Stimulated activated CD8-positive, alpha-beta memory T cell treated with anti-CD3 and anti-CD28 coated beads, Interleukin-15, amount 100 ng/mL, for 48 hours (primary cell): ENCODE data around the gene PCNX3.
A peak's percentile ranks its signal among the peaks of the same experiment; 100 is the strongest.

Experiments used
- DNase-seq, 2 donors: peaks; one replicate each; pipeline ENCODE4 v3.0.0-alpha.2; 2020; ENCODE audit warnings: low read depth in 2 of 2

PCNX3 gene

DNA sequence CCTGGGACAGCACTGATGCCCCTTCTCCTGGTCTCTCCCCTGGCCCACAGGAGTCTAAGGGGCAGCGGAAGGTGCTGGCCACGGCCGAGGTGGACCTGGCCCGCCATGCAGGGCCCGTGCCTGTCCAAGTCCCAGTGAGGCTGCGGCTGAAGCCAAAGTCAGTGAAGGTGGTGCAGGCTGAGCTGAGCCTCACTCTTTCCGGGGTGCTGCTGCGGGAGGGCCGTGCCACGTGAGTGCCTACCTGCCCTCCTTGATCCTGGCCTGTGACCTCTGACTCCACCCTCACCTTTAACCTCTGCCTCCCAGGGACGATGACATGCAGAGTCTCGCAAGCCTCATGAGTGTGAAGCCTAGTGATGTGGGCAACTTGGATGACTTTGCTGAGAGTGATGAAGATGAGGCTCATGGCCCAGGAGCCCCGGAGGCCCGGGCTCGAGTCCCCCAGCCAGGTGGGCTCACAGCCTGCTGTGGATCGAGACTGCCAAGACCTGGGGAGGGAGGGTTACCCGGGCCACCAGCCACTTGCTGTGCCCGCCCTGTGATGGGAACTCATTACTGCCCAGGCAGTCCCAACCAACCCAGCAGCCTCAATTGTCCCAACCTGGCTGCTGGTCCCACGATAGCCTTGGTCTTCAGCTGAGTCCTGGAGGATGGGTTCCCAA is 35.4 kb upstream of the PCNX3 start:
- no peak for DNase-seq

DNA sequence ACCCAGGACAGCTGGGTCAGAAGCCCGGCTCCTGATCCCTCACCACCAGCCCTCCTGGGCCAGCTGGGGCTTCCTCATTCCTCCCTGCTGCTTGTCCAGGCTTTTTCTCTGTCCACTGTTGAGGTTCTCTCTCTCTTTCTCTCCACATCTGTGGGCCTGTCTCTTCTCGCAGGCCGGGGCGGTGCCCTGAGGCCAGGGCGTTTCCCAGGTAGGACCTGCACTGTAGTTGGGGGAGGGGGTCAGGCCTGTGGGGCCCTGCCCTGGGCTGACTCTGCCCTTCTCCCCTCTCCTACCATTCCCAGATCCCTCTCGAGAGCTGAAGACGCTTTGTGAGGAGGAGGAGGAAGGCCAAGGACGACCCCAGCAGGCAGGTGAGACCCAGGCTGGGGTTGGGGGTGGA is 34.8 kb upstream of the PCNX3 start:
- no peak for DNase-seq

DNA sequence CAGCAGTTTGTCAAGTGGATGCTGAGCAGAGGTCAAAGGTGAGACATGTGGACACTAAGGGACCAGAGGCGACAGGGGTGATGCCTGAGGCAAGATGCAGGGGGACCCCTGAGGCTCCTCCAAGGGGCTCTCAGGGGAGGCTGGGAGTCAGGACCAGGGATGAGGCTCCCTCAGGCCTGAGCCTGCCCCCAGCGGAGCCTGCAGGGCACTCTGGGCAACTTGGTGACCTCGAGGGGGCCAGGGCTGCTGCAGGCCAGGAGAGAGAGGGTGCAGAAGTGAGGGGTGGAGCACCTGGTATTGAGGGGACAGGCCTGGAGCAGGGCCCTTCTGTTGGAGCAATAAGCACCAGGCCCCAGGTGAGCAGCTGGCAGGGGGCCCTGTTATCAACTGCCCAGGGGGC is 33.6 kb upstream of the PCNX3 start:
- no peak for DNase-seq

DNA sequence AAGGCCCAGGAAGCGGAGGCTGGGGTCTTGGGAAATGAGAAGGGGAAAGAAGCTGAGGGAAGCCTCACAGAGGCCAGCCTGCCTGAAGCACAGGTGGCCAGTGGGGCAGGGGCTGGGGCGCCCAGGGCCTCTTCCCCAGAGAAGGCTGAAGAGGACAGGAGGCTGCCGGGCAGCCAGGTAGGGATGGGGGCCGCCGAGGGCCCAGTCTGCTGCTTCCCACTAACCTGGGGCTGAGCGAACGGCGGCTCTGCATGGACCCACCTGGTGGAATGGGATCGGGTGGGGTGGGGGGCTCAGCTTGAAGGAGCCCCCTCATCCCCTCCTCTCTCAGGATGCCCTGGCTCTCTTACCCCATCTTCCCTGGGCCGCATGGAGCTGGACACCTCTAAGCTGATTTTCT is 32.0 kb upstream of the PCNX3 start:
- DNase-seq: no peak

DNA sequence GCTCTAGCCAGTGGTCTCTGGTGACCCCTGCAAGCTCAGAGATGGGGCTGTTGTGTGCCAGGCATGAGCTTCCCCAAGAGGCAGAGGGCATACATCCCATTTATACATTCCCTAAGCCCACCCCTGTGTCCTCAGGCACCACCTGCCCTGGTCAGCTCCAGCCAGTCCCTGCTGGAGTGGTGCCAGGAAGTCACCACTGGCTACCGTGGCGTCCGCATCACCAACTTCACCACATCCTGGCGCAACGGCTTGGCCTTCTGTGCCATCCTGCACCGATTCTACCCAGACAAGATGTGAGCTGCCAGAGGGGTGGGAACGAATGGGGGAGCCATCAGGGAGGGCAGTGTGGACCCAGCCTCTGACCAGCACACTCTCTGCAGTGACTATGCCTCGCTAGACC is 31.5 kb upstream of the PCNX3 start:
- DNase-seq: no peak

DNA sequence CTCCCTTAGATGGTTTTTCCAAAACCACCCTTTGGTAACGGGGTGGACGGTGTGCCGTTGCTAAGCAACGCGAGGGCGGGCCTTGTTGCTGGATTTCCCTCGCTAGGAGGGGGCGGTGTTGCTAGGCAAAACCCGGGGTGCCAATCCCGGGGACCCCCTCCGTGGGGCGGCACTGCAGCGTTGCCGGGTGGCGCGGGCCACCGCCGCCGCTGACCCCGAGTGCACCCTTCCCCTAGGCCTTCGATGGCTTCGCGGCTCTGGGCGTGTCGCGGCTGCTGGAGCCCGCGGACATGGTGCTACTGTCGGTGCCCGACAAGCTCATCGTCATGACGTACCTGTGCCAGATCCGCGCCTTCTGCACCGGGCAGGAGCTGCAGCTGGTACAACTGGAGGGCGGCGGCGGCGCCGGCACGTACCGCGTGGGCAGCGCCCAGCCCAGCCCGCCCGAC is 30.8 kb upstream of the PCNX3 start:
- DNase-seq: no peak

DNA sequence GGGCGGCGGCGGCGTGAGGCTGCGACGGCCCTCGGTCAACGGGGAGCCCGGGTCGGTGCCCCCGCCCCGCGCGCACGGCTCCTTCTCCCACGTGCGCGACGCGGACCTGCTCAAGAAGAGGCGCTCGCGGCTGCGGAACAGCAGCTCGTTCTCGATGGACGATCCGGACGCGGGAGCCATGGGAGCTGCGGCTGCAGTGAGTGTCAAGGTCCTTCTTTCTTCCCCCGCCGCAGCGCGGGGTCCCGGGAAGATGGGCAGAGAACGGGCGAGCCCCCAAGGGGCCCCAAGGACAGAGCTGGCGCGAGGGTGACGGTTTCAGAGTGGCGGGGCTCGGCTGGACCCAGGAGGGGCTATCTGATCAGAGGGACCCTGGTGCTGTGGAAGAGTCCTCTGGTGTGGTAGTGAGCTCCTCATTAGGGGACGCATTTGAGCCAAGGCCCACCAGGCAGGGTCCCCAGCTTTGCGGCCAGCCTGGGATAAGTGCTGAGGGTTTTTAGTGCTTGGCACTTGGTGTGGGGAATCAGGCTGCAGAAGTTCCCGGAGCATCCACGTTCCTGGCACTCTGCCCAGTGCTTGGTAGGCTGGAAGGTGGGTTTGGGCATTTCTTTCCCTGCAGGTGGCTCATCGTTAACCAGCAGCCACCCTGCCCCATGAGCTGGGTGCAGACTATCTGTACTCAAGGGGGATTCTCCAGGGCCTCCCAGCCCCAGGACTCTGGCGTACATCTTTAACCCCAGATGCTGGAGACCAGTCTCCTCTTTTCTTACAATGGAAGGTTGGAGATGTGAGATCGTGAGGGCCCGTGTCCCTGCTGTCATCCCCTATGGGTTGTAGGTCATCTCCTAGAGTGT is 30.0 kb upstream of the PCNX3 start:
- DNase-seq: no peak

DNA sequence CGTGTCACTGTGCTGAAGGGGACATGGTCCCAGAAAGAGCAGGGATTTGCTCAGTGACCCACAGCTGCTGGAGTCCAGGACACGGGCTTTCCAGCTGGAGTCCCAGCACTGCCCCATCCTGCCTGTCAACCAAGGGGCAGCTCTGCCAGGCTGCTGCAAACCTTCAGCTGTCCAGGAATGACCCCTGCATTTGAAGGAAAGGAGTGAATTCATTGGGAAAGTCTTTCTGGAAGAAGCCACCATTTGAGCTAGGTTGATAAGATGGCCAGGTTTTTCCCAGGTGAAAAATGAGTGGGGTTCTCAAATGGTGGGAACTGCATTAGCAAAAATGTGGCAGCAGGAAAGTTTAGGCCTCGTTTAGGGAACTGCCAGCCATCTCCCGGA is 29.3 kb upstream of the PCNX3 start:
- no peak for DNase-seq

DNA sequence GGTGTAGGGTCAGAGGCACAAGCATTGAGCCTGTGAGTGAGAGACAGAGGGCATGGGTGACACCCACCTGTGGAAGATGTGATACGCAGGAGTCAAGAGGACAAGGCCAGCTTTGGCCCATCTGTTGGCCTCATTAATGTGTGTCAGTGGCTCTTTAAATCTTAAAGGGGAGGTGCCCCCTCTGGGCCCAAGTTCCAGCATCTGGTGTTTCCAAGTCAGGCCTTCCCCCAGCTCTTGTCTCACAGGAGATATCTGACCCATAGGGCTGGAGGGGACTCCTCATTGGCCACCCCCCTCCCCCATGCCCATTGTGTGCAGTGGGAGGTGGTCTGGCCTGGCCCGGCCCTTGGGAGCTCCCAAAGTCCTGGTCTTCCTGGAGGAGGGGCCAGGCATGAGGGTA is 28.9 kb upstream of the PCNX3 start:
- no peak for DNase-seq

DNA sequence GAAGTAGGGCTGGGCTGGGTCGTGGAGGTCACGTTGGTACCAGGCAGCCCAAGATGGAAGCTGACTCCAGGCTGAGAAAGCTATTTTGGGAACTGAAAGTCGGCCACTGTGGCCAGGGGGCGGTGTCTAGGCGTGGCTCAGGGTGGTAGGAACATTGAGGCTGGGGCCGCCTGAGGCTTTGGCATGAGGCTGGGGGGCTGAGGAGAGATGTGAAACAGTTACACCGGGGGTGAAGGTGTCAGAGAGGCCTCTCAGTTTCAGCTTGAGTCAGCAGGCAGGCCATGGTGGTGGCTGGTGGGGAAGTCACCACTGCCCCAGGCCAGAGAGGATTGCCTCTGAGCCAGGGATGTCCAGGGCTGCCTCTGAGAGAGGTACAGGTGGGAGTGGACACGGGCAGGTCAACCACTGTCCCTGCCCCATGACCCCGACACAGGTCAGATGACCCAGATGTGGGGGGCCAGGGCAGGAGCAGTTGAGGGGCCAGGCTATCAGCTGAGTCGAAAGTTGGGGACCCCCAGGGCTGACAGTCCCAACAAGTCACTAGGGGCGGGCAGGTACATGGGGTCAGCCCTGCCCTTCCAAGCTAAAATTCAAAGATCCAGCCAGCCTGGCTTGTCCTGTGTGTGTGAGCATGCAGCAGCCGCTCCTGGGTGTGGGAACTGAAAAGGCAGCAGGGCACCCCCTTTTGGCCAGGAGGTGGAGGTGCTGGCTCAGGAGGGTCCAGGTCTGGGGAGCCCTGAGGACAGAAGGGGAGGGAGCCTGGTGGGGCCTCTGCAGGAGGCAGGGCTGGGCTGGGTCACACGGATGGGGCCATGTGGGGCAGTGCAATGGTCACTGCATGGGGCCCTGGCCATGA is 27.1 kb upstream of the PCNX3 start:
- peak; percentile 77 to 82 for DNase-seq

DNA sequence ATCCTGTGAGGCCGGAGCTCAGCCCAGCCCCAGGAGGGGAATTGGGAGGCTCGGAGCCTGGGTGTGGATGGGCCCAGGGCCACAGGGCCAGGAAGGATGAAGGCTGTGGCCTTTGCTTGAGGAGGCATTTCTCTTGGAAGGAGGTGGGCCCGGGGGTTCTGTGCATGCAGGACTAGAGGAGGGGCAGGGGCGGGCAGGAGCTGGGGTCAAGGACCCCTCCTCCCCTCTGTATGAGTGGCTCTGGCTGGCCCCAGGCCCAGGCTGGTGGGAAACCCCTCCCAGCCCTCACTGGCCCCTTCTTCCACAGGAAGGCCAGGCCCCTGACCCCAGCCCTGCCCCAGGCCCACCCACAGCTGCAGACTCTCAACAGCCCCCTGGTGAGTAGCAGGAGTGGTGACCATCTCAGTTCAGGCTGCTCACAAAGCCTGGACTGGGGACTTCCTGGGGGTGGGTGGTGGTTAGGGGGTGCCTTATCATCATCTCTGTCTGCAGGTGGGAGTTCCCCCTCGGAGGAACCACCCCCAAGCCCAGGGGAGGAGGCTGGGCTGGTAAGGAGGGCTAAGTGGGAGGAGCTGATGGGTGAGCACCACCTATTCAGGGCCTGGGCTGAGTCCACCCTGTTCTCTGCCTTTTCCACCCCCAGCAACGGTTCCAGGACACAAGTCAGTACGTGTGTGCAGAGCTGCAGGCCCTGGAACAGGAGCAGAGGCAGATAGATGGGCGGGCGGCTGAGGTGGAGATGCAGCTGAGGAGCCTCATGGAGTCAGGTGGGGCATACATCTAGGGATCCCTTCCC is 25.9 kb upstream of the PCNX3 start:
- peak; percentile 63 to 71 for DNase-seq

DNA sequence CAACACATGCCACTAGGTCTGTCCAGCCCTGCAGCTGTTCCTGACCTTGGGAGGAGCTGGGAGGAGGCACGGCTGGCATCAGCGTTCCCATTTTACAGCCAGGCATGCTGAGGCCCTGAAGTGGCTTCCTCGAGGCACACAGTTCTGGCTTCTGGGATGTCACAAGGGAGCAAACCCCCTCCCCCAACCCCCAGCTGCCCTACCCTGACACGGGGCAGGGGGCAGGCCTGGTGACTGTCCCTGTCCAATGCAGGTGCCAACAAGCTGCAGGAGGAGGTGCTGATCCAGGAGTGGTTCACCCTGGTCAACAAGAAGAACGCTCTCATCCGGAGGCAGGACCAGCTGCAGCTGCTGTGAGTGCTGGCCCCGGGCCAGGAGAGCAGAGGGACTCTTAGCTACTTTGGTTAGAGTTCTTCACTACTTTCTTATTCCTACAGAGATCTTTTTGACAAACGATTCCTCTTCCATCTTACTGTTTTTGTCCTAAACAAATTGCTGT is 25.3 kb upstream of the PCNX3 start:
- DNase-seq: no peak

DNA sequence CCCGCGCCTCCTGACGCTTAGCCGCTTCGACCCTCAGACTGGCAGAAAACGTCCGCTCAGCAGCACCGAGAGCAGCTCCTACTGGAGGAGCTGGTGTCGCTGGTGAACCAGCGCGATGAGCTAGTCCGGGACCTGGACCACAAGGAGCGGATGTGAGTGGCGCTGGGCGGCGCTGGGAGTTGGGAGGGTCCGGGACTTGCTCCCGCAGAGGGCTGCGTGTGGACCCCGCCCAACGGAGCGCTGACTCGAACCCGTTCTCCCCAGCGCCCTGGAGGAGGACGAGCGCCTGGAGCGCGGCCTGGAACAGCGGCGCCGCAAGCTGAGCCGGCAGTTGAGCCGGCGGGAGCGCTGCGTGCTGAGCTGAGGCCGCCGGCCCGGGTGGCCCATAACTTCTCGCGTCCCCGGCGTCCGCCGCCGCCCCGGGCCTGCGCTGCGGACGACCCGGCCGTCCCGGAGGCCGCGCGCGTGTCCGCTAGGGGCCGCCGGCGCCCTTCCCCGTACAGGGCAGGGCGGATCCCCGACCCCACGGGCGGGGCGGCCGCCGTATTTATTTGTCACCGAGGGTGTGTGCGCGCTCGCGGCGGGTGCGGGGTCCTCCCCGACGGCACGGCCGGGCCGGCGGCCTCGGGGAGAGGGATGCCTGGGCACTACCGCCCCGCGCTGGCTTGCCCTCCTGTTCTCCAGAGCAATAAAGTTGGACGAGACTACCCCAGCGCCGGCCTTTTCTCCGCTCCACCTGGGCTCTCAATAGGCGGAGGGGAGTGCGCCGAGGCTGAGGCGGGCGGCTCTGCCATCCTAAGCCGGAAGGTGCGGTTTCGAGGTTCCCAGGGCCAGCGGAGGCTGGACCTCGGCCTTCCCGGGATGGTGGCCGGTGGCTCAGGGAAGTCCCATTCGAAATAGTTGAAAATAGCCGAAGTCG is 23.4 kb upstream of the PCNX3 start:
- no peak for DNase-seq

DNA sequence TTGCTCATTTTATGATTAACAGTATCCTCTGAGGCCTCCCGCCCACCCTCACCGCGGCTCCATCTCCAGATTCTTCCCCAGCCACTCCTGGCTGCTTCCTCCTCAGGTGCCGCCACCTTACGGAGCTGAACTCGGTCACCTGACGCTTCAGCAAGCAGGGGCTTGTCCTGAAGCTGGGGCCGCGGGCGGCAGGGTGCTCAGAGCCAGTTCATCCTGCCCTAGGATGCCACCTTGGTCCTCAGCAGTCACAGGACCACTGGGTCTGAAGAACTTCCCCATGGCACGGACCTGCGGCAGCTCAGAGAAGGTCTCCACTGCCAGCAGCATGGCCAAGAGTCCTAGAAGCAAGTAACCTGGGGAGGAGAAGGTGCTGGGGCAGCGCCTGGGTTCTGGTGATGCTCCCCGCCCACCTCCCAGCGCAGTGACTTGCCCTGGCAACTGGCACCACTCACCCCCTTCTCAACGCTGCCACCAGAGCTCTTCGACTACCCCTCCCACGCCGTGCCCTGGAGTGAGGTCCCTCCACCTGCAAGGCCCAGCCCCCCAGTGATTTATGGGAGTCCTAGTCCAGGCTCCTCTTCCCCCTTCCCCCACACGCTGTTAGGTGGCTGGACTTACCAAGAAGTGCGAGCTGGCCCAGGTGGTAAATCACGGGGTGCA is 22.6 kb upstream of the PCNX3 start:
- DNase-seq: no peak

DNA sequence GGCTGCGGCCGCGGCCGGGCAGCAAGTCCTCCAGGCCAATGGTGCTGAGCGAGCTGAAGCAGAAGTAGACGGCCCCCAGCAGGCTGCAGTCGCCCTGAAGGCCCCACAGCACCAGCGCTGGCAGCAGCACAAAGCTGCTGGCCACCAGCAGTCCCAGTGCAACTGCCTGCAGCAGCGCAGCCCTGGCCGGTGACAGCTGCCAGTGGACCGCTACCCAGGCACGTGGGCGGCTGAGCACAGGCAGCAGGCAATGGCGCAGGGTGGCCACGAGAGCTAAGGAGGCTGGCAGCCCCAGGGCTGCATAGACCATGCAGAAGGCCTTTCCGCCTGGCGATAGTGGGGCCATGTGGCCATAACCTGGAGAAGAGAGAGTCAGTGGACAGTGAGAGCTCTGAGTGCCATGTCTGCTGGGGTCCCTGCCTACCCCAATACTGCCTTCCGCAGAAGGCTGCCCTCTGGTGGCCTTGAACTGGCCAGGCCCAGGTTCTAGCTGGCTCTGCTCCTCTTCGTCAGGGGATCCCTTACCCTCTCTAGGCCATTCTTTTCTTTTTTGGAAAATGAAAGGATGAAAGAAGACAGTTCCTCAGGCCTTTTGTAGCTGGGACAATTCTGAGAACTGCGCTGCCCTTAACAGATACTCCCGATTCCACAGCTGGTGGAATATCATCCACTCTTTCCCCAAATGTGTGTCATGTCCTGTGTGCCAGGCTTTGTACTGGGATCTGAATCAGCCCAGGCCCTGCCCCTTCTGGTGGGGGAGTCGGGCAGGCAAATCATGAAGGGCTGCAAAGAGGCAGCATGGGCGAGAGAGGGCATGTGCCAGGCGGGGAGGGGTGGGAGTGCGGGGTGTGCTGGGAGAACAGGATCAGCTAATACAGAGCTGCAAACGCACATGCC is 21.8 kb upstream of the PCNX3 start:
- no peak for DNase-seq

DNA sequence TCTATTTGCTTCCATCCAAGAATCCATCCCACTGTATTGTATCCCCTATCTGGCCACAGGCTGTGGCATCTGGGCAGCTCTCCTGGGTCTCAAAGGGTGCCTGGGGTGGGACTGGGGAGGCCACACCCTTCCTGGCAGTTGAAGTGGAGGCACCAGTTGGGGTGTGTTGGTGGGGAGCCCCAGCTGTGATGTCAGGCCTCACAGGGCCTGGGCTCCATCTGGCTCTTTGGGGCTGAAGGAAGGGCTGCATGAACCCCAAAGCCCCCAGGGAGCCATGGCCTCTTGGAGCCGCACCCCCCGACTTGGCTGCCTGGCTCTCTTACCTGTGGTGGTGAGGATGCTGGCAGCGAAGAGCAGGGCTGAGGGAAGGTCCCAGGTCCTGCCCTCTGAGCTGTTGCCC is 20.4 kb upstream of the PCNX3 start:
- no peak for DNase-seq

DNA sequence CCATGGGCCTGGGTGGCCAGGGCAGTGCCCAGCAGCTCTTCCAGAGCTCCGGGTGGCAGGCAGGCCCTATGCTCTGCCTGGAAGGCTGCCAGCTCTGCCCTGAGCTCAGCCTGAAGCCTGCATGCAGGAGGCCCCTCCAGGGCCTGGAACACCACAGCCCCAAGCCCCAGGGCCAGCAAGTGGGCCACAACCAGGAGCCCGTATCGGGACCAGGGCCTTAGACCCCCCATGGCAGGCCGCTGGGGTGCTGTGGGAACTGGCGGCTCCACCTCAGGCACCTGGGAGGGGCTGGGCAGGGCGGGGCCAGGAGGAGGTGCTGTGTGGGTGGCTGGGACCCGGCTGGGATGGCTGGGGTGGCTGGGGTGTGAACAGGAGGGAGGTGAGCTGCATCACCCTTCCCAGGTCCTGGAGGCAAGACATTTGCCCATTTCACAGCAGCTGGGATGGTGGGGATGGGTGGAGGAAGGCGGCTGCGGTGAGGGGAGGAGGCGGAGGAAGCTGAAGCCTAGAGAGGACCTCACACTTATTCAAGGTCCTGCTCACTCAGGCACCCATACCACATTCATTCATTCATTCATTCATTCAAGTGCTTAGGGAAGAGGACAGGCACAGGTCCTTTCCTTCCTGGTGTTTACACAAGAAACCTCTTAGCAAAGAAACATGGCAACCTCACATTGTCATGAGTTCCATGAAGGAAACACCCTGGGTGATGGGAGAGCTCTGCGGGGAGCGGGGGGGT is 19.9 kb upstream of the PCNX3 start, which contains the start of gene KCNK7:
Gene KCNK7 (minus strand): TSS at position 258 of the 739 bp plus-strand sequence. CDS start 28 bp downstream, at position 230.
- DNase-seq: no peak

DNA sequence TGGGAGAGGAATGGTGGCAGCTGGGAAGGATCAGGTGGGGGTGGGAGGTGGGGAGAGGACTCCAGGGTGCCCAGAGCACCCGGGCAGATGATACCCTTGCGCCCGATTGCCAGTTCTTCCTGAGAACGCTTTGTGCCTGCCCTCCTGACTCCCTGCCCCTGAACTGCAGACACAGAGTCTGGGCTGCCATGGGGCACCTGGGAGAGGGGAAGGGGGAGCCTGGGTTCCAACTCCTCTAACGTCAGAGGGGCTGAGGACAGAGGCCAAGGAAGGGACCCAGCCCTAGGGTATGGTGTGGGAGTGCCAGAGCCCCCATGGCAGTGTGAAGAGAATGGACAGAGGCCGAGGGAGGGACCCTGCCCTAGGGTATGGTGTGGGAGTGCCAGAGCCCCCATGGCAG is 19.1 kb upstream of the PCNX3 start:
- DNase-seq: no peak
